Upper lobe of left lung (tissue), 6 donors: ENCODE results near the gene CENPX. TPM values are rescaled to one million over a fixed set of nuclear protein-coding genes. Genes with fewer than 3 reads are reported as not detected.

Experiments used
- ATAC-seq, 2 donors: fragments of 200-7000 bp; cut with Tn5 transposase; one replicate each; pipeline ENCODE4 v1.9.1; 2022; ENCODE audit warnings: mild to moderate bottlenecking in 2 of 2, moderate library complexity in 2 of 2; ENCODE audit not compliant: low FRiP score in 2 of 2
- DNase-seq, 2 donors: peaks; one replicate each; pipeline ENCODE4 v3.0.0-alpha.2; 2019 to 2020
- H3K27ac ChIP-seq, 4 donors: fragments of 200-600 bp; sonication (generic); one replicate each; pipeline ENCODE4 v1.5.1; 2016 to 2019
- H3K27me3 ChIP-seq, 4 donors: fragments of 200-600 bp; sonication (generic); one replicate each; pipeline ENCODE4 v1.5.1; 2017 to 2019
- H3K36me3 ChIP-seq, 4 donors: fragments of 200-600 bp; sonication (generic); one replicate each; pipeline ENCODE4 v1.5.1; 2016 to 2019
- H3K4me1 ChIP-seq, 4 donors: fragments of 200-600 bp; sonication (generic); one replicate each; pipeline ENCODE4 v1.5.1; 2018 to 2019
- H3K4me3 ChIP-seq, 4 donors: fragments of 200-600 bp; sonication (generic); one replicate each; pipeline ENCODE4 v1.5.1; 2017 to 2019; ENCODE audit warnings: mild to moderate bottlenecking in 2 of 4, moderate library complexity in 1 of 4
- H3K9me3 ChIP-seq, 4 donors: fragments of 200-600 bp; sonication (generic); one replicate each; pipeline ENCODE4 v1.5.1; 2018 to 2019
- CTCF ChIP-seq, 6 experiments: fragments of 450-650 bp in 4 of 6; fragments of 200-600 bp in 2 of 6; sonication (generic) in 2 of 6; IDR thresholded peaks; one replicate each; pipeline ENCODE4 v1.5.1; 2016 to 2019; ENCODE audit warnings: antibody characterized with exemption in 6 of 6
- EP300 ChIP-seq, 4 donors: sonication (generic); formaldehyde crosslinking; IDR thresholded peaks; one replicate each; pipeline ENCODE4 v1.5.1; 2017; ENCODE audit warnings: antibody characterized with exemption in 4 of 4, control low read depth in 2 of 4
- POLR2A ChIP-seq, 4 donors: fragments of 450-650 bp; IDR thresholded peaks; one replicate each; pipeline ENCODE4 v1.5.1; 2016 to 2017; ENCODE audit warnings: antibody characterized with exemption in 4 of 4, mild to moderate bottlenecking in 2 of 4
- POLR2AphosphoS5 ChIP-seq, 2 donors: sonication (generic); formaldehyde crosslinking; IDR thresholded peaks; one replicate each; pipeline ENCODE4 v1.5.1; 2017; ENCODE audit warnings: antibody characterized with exemption in 2 of 2
- WGBS, 2 donors: methylation state at CpG; one replicate each; pipeline ENCODE4 v1.1.5; 2017 to 2018; 5-methylcytosine and 5-hydroxymethylcytosine counted together
- total RNA-seq, 6 donors: library from RNA; depleted of rRNA in 4 of 6; stranded (reverse); fragments of >200 nt in 4 of 6; gene quantifications; one replicate each; pipeline versions ENCODE4 v1.1.0 to v1.2.1, GENCODE V29; 2016 to 2021
- donor health status: DM: no; HTN: no; CAD: no; lungs with moderate emphysema.
- donor health status: DM: no; HTN: yes; CAD: no; lungs with severe emphysema.

CENPX gene
- total RNA-seq, 6 donors from 2014 or later: 24.1 to 60.5 (median 47.8) TPM

- DNase-seq (peak; percentile 85 to 88), ATAC-seq (peak; percentile 1 to 21)
- Histone ChIP-seq H3K4me1 (peaks cover 13 to 42% (median 26%) of the 10 kb centered on the region in 4 donors), H3K36me3 (peaks cover 0 to 6% (median 0%) of the 10 kb centered on the region in 4 donors), H3K27me3 (no peaks in the 10 kb centered on the region), H3K4me3 (peak overlapping the region; percentile 46 to 95 (median 86)), H3K9me3 (no peaks in the 10 kb centered on the region), H3K27ac (peak overlapping the region; percentile 93 to 99 (median 94))
- WGBS, 2 donors: 16 to 46% methylated on average over 11 to 26 of the region's 30 CpGs
- TF ChIP-seq CTCF (IDR thresholded peaks at IDR 0.05) (no peak), POLR2A (IDR thresholded peaks at IDR 0.05) (no peak), POLR2AphosphoS5 (IDR thresholded peaks at IDR 0.05) (no peak), EP300 (IDR thresholded peaks at IDR 0.05) (no peak)
These were observed 46.1 kb downstream of the CENPX start for GRCh38 chr17:81976332-81977210.

- no peak overlapping the region for H3K27ac ChIP-seq
- no peak overlapping the region for H3K4me3 ChIP-seq
- DNase-seq (no peak), ATAC-seq (no peak)
- H3K4me1 ChIP-seq: peaks cover 8 to 20% (median 13%) of the 10 kb centered on the region in 4 donors
- no peaks in the 10 kb centered on the region for H3K9me3 ChIP-seq
- no peaks in the 10 kb centered on the region for H3K27me3 ChIP-seq
- TF ChIP-seq POLR2AphosphoS5 (IDR thresholded peaks at IDR 0.05): no peak
- no peak for TF ChIP-seq CTCF (IDR thresholded peaks at IDR 0.05)
- no peak for TF ChIP-seq POLR2A (IDR thresholded peaks at IDR 0.05)
- TF ChIP-seq EP300 (IDR thresholded peaks at IDR 0.05): no peak
- H3K36me3 ChIP-seq: no peaks in the 10 kb centered on the region
These were observed 49.2 kb downstream of the CENPX start for GRCh38 chr17:81973432-81973831.

GRCh38 chr17:81968850-81969812 is 53.5 kb downstream of the CENPX start:
- TF ChIP-seq POLR2A (IDR thresholded peaks at IDR 0.05) (no peak), CTCF (IDR thresholded peaks at IDR 0.05) (no peak), EP300 (IDR thresholded peaks at IDR 0.05) (no peak), POLR2AphosphoS5 (IDR thresholded peaks at IDR 0.05) (no peak)
- 84 to 89% methylated on average over 6 to 11 of the region's 12 CpGs for WGBS, 2 donors
- no peaks in the 10 kb centered on the region for H3K27me3 ChIP-seq
- DNase-seq (peak in 1 of 2 donors; percentile 33), ATAC-seq (no peak)
- H3K36me3 ChIP-seq: no peaks in the 10 kb centered on the region
- peaks cover 17 to 36% (median 21%) of the 10 kb centered on the region in 4 donors for H3K4me1 ChIP-seq
- no peaks in the 10 kb centered on the region for H3K9me3 ChIP-seq
- no peak overlapping the region for H3K27ac ChIP-seq
- H3K4me3 ChIP-seq: no peak overlapping the region

Other genes starting within 250 kb of the CENPX start
- 10 to 100 TPM in 1 of 6 donors, not detected in 5; 11.1 TPM for gene GCGR, start 218.7 kb downstream of the CENPX start, total RNA-seq
- gene MCRIP1, start 189.6 kb downstream of the CENPX start, total RNA-seq: 100 to 1,000 TPM in 1 of 6 donors, 10 to 100 TPM in 5; 30.1 to 106 (median 70.1) TPM
- not detected for gene PPP1R27, start 187.8 kb downstream of the CENPX start, total RNA-seq
- gene P4HB, start 162.3 kb downstream of the CENPX start, total RNA-seq: 100 to 1,000 TPM; 374 to 627 (median 531) TPM
- gene ARHGDIA, start 151.5 kb downstream of the CENPX start, total RNA-seq: 100 to 1,000 TPM; 171 to 522 (median 302) TPM
- gene ALYREF, start 131.3 kb downstream of the CENPX start, total RNA-seq: 10 to 100 TPM; 43.0 to 71.0 (median 60.1) TPM
- gene ANAPC11, start 131.2 kb downstream of the CENPX start, total RNA-seq: 100 to 1,000 TPM in 3 of 6 donors, 10 to 100 TPM in 3; 24.1 to 138 (median 99.2) TPM
- 1 to 10 TPM in 1 of 6 donors, under 1 TPM in 2, not detected in 3; 0.37 to 1.8 (median 0.94) TPM for gene NPB, start 120.6 kb downstream of the CENPX start, total RNA-seq
- gene PCYT2, start 111.5 kb downstream of the CENPX start, total RNA-seq: 10 to 100 TPM; 29.1 to 63.1 (median 52.2) TPM
- gene SIRT7, start 104.7 kb downstream of the CENPX start, total RNA-seq: 10 to 100 TPM; 35.7 to 87.0 (median 39.7) TPM
- 10 to 100 TPM; 23.0 to 46.4 (median 28.8) TPM for gene MAFG, start 95.1 kb downstream of the CENPX start, total RNA-seq
- 10 to 100 TPM in 4 of 6 donors, 1 to 10 TPM in 2; 8.4 to 42.4 (median 14.6) TPM for gene PYCR1, start 85.6 kb downstream of the CENPX start, total RNA-seq
- gene MYADML2, start 75.6 kb downstream of the CENPX start, total RNA-seq: not detected
- 1 to 10 TPM in 5 of 6 donors, under 1 TPM in 1; 0.89 to 5.0 (median 2.3) TPM for gene NOTUM, start 61.7 kb downstream of the CENPX start, total RNA-seq
- gene ASPSCR1, start 45.2 kb downstream of the CENPX start, total RNA-seq: 10 to 100 TPM; 26.0 to 96.4 (median 56.1) TPM
- gene LRRC45, start 427 bp upstream of the CENPX start, total RNA-seq: 10 to 100 TPM; 14.0 to 57.6 (median 20.4) TPM
- 10 to 100 TPM in 2 of 6 donors, 1 to 10 TPM in 4; 3.0 to 12.6 (median 7.1) TPM for gene RAC3, start 8.8 kb upstream of the CENPX start, total RNA-seq
- 100 to 1,000 TPM; 122 to 358 (median 211) TPM for gene DCXR, start 14.8 kb upstream of the CENPX start, total RNA-seq
- gene RFNG, start 28.9 kb upstream of the CENPX start, total RNA-seq: 100 to 1,000 TPM in 1 of 6 donors, 10 to 100 TPM in 5; 25.0 to 101 (median 37.5) TPM
- 100 to 1,000 TPM in 4 of 6 donors, 10 to 100 TPM in 2; 55.2 to 147 (median 108) TPM for gene GPS1, start 29.0 kb upstream of the CENPX start, total RNA-seq
- 100 to 1,000 TPM in 3 of 6 donors, 10 to 100 TPM in 3; 53.5 to 183 (median 106) TPM for gene DUS1L, start 42.9 kb upstream of the CENPX start, total RNA-seq
- 100 to 1,000 TPM; 191 to 805 (median 577) TPM for gene FASN, start 75.4 kb upstream of the CENPX start, total RNA-seq
- 100 to 1,000 TPM in 2 of 6 donors, 10 to 100 TPM in 4; 52.9 to 204 (median 71.8) TPM for gene CCDC57, start 190.0 kb upstream of the CENPX start, total RNA-seq
- gene SLC16A3, start 206.2 kb upstream of the CENPX start, total RNA-seq: 100 to 1,000 TPM in 3 of 6 donors, 10 to 100 TPM in 3; 33.5 to 134 (median 102) TPM